DOHH2 (cell line): ENCODE results near the gene MYO1D.

ENCODE experiments used
- EZH2phosphoT487 ChIP-seq: fragments of 200-600 bp; sonication (generic); IDR thresholded peaks from 2 replicates; pipeline ENCODE4 v1.6.1; 2017; ENCODE audit warnings: borderline replicate concordance, mild to moderate bottlenecking, antibody characterized with exemption, low read length, moderate library complexity, mixed read lengths
- TF ChIP-seq, protein P1 (sequence below): fragments of 200-600 bp; sonication (generic); IDR thresholded peaks from one replicate; pipeline ENCODE4 v1.5.1; 2014; ENCODE audit warnings: antibody characterized with exemption, mild to moderate bottlenecking, low read depth, low read length; ENCODE audit not compliant: poor library complexity, severe bottlenecking

DNA sequence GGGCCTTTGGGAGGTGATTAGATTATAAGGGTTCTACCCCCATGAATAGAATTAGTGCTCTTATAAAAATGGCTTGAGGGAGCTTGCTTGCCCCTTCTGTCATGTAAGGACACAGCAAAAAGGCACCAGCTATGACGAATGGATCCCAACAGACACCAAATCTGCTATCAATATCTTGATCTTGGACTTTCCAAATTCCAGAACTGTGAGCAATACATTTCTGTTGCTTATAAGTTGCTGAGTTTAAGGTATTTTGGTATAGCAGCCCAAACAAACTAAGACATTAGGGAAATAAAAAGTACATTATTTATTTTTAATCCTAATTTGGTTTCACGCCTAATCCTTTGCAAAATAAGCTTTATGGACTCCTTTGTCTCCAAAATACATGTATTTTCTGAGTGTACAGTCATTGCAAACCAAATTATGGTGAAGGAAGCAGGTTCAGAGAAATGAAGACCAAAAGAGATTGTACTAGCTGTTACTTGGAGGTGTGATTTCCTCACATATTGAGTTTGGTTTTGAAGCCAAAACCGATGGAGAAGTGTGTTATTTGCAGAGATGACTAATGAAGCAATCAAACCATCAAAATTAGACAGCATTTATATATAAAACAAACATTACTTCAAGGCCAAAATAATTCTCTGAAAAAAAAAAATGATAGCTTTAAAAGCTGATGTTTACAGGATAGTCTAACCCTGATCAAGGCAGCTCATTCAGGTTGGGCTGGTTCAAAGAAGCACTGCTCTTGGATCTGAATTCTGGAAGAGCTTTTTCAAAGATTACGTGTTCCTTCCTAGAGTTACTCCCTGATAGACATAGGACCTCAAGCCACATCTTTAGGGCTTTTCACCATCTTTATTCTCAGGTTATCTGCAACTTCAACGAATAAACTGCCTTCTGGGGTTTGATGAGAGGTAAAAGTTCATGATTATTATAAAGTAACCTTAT, 71.6 kb downstream of the MYO1D start:
- TF ChIP-seq, protein P1, sequence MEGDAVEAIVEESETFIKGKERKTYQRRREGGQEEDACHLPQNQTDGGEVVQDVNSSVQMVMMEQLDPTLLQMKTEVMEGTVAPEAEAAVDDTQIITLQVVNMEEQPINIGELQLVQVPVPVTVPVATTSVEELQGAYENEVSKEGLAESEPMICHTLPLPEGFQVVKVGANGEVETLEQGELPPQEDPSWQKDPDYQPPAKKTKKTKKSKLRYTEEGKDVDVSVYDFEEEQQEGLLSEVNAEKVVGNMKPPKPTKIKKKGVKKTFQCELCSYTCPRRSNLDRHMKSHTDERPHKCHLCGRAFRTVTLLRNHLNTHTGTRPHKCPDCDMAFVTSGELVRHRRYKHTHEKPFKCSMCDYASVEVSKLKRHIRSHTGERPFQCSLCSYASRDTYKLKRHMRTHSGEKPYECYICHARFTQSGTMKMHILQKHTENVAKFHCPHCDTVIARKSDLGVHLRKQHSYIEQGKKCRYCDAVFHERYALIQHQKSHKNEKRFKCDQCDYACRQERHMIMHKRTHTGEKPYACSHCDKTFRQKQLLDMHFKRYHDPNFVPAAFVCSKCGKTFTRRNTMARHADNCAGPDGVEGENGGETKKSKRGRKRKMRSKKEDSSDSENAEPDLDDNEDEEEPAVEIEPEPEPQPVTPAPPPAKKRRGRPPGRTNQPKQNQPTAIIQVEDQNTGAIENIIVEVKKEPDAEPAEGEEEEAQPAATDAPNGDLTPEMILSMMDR: no peak
- TF ChIP-seq EZH2phosphoT487: no peak
